Parathyroid adenoma (tissue), 2 donors: ENCODE results near the gene SCN3B.

Source experiments
- H2AFZ ChIP-seq: fragments of 300-600 bp; sonication (generic); one replicate; pipeline ENCODE4 v1.7.0; 2017; ENCODE audit warnings: antibody characterized with exemption, mild to moderate bottlenecking
- H3K27ac ChIP-seq: fragments of 300-600 bp; sonication (generic); one replicate; pipeline ENCODE4 v1.7.0; 2017
- H3K27me3 ChIP-seq: fragments of 300-600 bp; sonication (generic); one replicate; pipeline ENCODE4 v1.7.0; 2017; ENCODE audit warnings: low read length; ENCODE audit not compliant: control insufficient read depth, insufficient read depth
- H3K36me3 ChIP-seq: fragments of 300-600 bp; sonication (generic); one replicate; pipeline ENCODE4 v1.7.0; 2017; ENCODE audit warnings: low read length; ENCODE audit not compliant: control insufficient read depth, insufficient read depth
- H3K4me1 ChIP-seq: fragments of 300-600 bp; sonication (generic); one replicate; pipeline ENCODE4 v1.7.0; 2017; ENCODE audit warnings: control low read depth
- H3K4me2 ChIP-seq: fragments of 300-600 bp; sonication (generic); one replicate; pipeline ENCODE4 v1.7.0; 2017; ENCODE audit warnings: low read length
- H3K4me3 ChIP-seq: fragments of 300-600 bp; sonication (generic); one replicate; pipeline ENCODE4 v1.7.0; 2017; ENCODE audit warnings: low read depth, low read length
- H3K79me2 ChIP-seq: fragments of 300-600 bp; sonication (generic); one replicate; pipeline ENCODE4 v1.7.0; 2017; ENCODE audit warnings: control low read depth
- H3K9ac ChIP-seq: fragments of 300-600 bp; sonication (generic); one replicate; pipeline ENCODE4 v1.7.0; 2017; ENCODE audit warnings: mild to moderate bottlenecking
- H3K9me3 ChIP-seq: fragments of 300-600 bp; sonication (generic); one replicate; pipeline ENCODE4 v1.7.0; 2017; ENCODE audit warnings: low read length; ENCODE audit not compliant: control insufficient read depth
- TF ChIP-seq, protein P1 (sequence below): fragments of 300-600 bp; sonication (generic); IDR thresholded peaks from one replicate; pipeline ENCODE4 v1.7.0; 2017; ENCODE audit warnings: antibody characterized with exemption, mild to moderate bottlenecking
- donor health status: primary hyperparathyroidism.

The SCN3B gene

DNA sequence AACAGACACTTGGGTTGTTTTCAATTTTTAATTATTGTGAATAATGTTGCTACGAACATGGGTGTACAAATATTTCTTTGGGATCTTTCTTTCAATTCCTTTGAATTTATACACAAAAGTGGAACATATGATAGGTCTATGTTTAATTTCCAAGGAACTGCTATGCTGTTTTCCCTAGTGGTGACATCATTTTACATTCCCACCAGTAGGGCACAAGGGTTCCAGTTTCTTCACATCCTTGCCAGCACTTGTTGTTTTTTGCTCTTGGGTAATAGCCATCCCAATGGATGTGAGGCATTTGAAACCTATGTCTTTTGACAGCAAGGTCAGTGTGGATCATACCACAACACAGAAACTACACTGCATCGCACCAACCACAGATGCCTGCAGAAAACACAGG, 41.8 kb upstream of the SCN3B start:
- Histone ChIP-seq H3K27me3 (no peaks in the 10 kb centered on the region), H3K27ac (no peak overlapping the region), H3K4me1 (no peaks in the 10 kb centered on the region), H3K36me3 (no peaks in the 10 kb centered on the region), H3K79me2 (no peaks in the 10 kb centered on the region), H3K4me3 (no peak overlapping the region), H3K4me2 (no peak overlapping the region), H3K9me3 (no peaks in the 10 kb centered on the region), H3K9ac (no peak overlapping the region), H2AFZ (no peak overlapping the region)
- TF ChIP-seq, protein P1, sequence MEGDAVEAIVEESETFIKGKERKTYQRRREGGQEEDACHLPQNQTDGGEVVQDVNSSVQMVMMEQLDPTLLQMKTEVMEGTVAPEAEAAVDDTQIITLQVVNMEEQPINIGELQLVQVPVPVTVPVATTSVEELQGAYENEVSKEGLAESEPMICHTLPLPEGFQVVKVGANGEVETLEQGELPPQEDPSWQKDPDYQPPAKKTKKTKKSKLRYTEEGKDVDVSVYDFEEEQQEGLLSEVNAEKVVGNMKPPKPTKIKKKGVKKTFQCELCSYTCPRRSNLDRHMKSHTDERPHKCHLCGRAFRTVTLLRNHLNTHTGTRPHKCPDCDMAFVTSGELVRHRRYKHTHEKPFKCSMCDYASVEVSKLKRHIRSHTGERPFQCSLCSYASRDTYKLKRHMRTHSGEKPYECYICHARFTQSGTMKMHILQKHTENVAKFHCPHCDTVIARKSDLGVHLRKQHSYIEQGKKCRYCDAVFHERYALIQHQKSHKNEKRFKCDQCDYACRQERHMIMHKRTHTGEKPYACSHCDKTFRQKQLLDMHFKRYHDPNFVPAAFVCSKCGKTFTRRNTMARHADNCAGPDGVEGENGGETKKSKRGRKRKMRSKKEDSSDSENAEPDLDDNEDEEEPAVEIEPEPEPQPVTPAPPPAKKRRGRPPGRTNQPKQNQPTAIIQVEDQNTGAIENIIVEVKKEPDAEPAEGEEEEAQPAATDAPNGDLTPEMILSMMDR = no peak

DNA sequence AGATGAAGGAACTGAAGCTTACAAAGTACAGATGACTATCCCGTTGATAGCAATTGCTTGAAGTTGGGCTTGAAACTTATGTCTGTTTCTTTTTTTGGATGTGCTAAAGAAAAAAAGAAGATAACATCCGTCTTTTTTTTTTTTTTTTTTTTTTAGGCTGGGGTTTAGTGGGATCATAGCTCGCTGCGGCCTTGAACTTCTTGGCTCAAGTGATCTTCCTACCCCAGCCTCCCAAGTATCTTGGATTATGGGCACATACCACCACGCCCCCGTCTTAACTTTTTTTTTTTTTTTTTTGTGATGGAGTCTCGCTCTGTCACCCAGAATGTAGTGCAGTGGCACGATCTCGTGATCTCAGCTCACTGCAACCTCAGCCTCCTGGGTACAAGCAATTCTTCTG, 40.8 kb upstream of the SCN3B start:
- Histone ChIP-seq H3K27me3 (no peaks in the 10 kb centered on the region), H3K9ac (no peak overlapping the region), H3K79me2 (no peaks in the 10 kb centered on the region), H3K4me3 (no peak overlapping the region), H2AFZ (no peak overlapping the region), H3K4me1 (no peaks in the 10 kb centered on the region), H3K4me2 (no peak overlapping the region), H3K27ac (no peak overlapping the region), H3K9me3 (no peaks in the 10 kb centered on the region), H3K36me3 (no peaks in the 10 kb centered on the region)
- TF ChIP-seq, protein P1 = no peak

DNA sequence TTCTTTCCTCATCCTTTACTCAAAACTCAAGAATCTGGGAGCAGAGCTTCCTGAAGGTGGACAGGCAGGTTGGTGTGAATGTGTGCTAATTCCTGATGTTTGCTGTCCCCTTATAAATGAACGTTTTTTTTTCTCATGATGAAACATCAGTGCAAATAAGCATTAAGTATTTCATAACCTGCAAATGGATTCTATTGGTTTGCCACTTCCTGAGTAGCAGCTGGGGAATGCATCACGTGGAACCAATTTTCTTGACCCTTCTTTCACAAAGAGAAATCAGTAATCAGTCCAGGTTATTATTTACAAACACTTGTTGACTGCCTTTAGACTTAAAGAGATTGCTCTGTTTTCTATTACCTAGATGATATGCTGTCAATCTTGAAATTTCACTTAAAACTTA, 40.1 kb upstream of the SCN3B start:
- no peak overlapping the region for H3K9ac ChIP-seq
- H3K27ac ChIP-seq = no peak overlapping the region
- TF ChIP-seq, protein P1 = no peak
- no peaks in the 10 kb centered on the region for H3K36me3 ChIP-seq
- no peak overlapping the region for H3K4me2 ChIP-seq
- no peaks in the 10 kb centered on the region for H3K79me2 ChIP-seq
- H3K9me3 ChIP-seq = no peaks in the 10 kb centered on the region
- H3K4me3 ChIP-seq = no peak overlapping the region
- no peak overlapping the region for H2AFZ ChIP-seq
- H3K4me1 ChIP-seq = no peaks in the 10 kb centered on the region
- no peaks in the 10 kb centered on the region for H3K27me3 ChIP-seq

DNA sequence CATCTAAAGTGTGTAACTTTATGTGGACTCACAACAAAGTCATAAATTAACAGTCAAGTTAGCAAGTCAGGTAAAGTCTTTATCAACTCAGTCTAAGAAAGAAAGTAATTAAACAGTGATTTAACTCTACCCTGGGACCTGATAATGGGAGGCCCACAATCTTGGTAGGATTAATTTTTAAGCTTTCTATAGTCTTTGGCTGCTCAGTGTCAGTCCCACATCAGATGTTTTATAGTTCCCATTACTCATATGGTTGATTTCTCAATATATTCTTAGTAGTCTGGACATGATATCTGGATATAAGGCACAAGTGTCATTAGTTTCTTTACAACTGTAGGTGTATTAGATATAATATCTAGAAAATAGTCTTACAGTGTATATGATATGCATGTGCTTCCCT, 38.5 kb upstream of the SCN3B start:
- Histone ChIP-seq H3K9me3 (no peaks in the 10 kb centered on the region), H2AFZ (no peak overlapping the region), H3K4me2 (no peak overlapping the region), H3K27ac (no peak overlapping the region), H3K4me3 (no peak overlapping the region), H3K36me3 (no peaks in the 10 kb centered on the region), H3K9ac (no peak overlapping the region), H3K4me1 (no peaks in the 10 kb centered on the region), H3K27me3 (no peaks in the 10 kb centered on the region), H3K79me2 (no peaks in the 10 kb centered on the region)
- TF ChIP-seq, protein P1 = no peak

DNA sequence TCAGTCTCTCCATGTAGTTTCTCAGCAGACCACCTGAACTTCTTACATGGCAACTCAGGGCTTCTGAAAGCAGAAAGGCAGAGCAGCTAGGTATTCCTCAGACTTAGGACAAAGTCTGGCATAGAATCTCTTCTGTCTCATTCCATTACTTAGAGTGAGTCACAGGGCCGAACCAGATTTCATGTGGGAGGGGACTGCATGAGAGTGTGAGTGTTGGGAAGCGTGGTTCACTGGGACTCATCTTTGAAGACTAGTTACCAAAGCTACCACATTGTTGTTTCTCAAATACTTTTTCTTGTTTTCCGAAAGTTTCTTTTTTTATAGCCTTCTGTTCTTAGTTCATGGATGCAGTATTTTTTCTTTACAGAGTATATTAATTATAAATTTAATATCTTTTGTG, 36.1 kb upstream of the SCN3B start:
- no peaks in the 10 kb centered on the region for H3K27me3 ChIP-seq

More for the DNA sequence above, 36.1 kb upstream of the SCN3B start:
- H3K36me3 ChIP-seq = no peaks in the 10 kb centered on the region
- H3K9ac ChIP-seq = no peak overlapping the region
- H3K27ac ChIP-seq = no peak overlapping the region
- H3K4me2 ChIP-seq = no peak overlapping the region
- no peaks in the 10 kb centered on the region for H3K4me1 ChIP-seq
- H3K79me2 ChIP-seq = no peaks in the 10 kb centered on the region
- H3K4me3 ChIP-seq = no peak overlapping the region
- no peaks in the 10 kb centered on the region for H3K9me3 ChIP-seq
- TF ChIP-seq, protein P1 = no peak
- H2AFZ ChIP-seq = peak overlapping the region; percentile 53
